Caco-2 (cell line): ENCODE data around the gene CSNK1A1. TPM values are rescaled to one million over a fixed set of nuclear protein-coding genes. Genes with fewer than 3 reads are reported as not detected.

ENCODE experiments used
- BruUV-seq: library from RNA; stranded (reverse); fragments of 400-500 nt; replicated peaks from 2 replicates; lab custom pipeline; 2021; lab: Mats Ljungman, UMichigan
- CTCF ChIA-PET: fragments of 300-600 bp; sonication (Branson Sonifier 250); formaldehyde crosslinking; loops from one replicate; lab custom pipeline; 2022; ENCODE audit warnings: antibody characterized with exemption; lab: Charles Lee
- POLR2A ChIA-PET: fragments of 300-600 bp; sonication (Branson Sonifier 250); formaldehyde crosslinking; loops from one replicate; lab custom pipeline; 2022; ENCODE audit warnings: antibody characterized with exemption; lab: Charles Lee
- DNase-seq, 2 experiments: peaks; one replicate each; pipeline versions ENCODE4 v3.0.0 to v3.0.0-alpha.2; 2020 to 2022
- H3K27me3 ChIP-seq: replicated peaks from 2 replicates; pipeline ENCODE4 v1.6.0; 2011; ENCODE audit warnings: low read length; ENCODE audit not compliant: control insufficient read depth, insufficient read depth
- H3K36me3 ChIP-seq: 2 replicates; pipeline ENCODE4 v1.5.1; 2011; ENCODE audit warnings: low read length; ENCODE audit not compliant: control insufficient read depth, insufficient read depth
- H3K4me1 ChIP-seq: fragments of 250-450 bp; sonication (Bioruptor Pico); 2 replicates; pipeline ENCODE4 v1.5.1; 2020; ENCODE audit warnings: mild to moderate bottlenecking
- H3K4me3 ChIP-seq: 2 replicates; pipeline ENCODE4 v1.5.1; 2011; ENCODE audit warnings: low read depth, mild to moderate bottlenecking, control low read depth, low read length
- H3K9me3 ChIP-seq: fragments of 250-450 bp; sonication (Bioruptor Pico); 2 replicates; pipeline ENCODE4 v1.5.1; 2020; ENCODE audit warnings: mild to moderate bottlenecking, moderate library complexity
- H3K27ac Mint-ChIP-seq: one replicate; pipeline ENCODE4 v1.8.0; 2022; ENCODE audit warnings: mixed read lengths; ENCODE audit not compliant: unreplicated experiment
- H3K27me3 Mint-ChIP-seq: one replicate; pipeline ENCODE4 v1.8.0; 2022; ENCODE audit warnings: mixed read lengths; ENCODE audit not compliant: insufficient read depth, unreplicated experiment
- H3K36me3 Mint-ChIP-seq: one replicate; pipeline ENCODE4 v1.8.0; 2022; ENCODE audit warnings: mild to moderate bottlenecking, mixed read lengths; ENCODE audit not compliant: insufficient read depth, unreplicated experiment
- H3K4me1 Mint-ChIP-seq: one replicate; pipeline ENCODE4 v1.8.0; 2022; ENCODE audit warnings: low read depth, mixed read lengths; ENCODE audit not compliant: unreplicated experiment
- H3K4me3 Mint-ChIP-seq: one replicate; pipeline ENCODE4 v1.8.0; 2022; ENCODE audit warnings: mild to moderate bottlenecking, moderate library complexity, mixed read lengths; ENCODE audit not compliant: unreplicated experiment
- H3K9me3 Mint-ChIP-seq: one replicate; pipeline ENCODE4 v1.8.0; 2022; ENCODE audit warnings: mixed read lengths; ENCODE audit not compliant: unreplicated experiment
- CTCF ChIP-seq, 2 experiments: fragments of 200-600 bp in 1 of 2; IDR thresholded peaks; 1 replicate in 1 of 2; 2 replicates in 1 of 2; pipeline versions ENCODE4 v1.5.1 to v1.8.0; 2011 to 2022; ENCODE audit warnings: antibody characterized with exemption in 1 of 2, control low read depth in 1 of 2, inconsistent platforms in 1 of 2, low read depth in 1 of 2, low read length in 1 of 2, mild to moderate bottlenecking in 1 of 2, moderate library complexity in 1 of 2; ENCODE audit not compliant: insufficient read depth in 1 of 2, severe bottlenecking in 1 of 2, unreplicated experiment in 1 of 2
- intact Hi-C: fragments of 100-400 bp; cut with micrococcal nuclease; formaldehyde crosslinking; loops from one replicate; pipeline ENCODE4 v1.10.0; 2022; ENCODE audit not compliant: unreplicated experiment
- total RNA-seq: library from RNA; stranded (reverse); gene quantifications from 2 replicates; pipeline ENCODE4 v1.2.3, GENCODE V29; 2022

Gene CSNK1A1
- total RNA-seq, 1 experiment from 2014 or later = 264 TPM

- Histone ChIP-seq H3K4me1 (peaks cover 33% of the 10 kb centered on the region), H3K4me3 (no peak overlapping the region), H3K27me3 (no peaks in the 10 kb centered on the region), H3K9me3 (no peaks in the 10 kb centered on the region), H3K36me3 (no peaks in the 10 kb centered on the region)
- POLR2A ChIA-PET = interaction anchor here (0.9 kb wide), 1 partner anchor 10 kb away, joined by 5 read pairs; no protein-coding TSS in a partner anchor
- Mint-ChIP-seq H3K4me3 (no peak overlapping the region), H3K4me1 (peaks cover 18% of the 10 kb centered on the region), H3K27me3 (no peaks in the 10 kb centered on the region), H3K36me3 (no peaks in the 10 kb centered on the region), H3K9me3 (no peaks in the 10 kb centered on the region), H3K27ac (peak overlapping the region; percentile 26)
- CTCF ChIA-PET = interaction anchor here (0.6 to 2.6 kb wide), 2 partner anchors 10 to 89 kb away, joined by 3 to 11 read pairs; partner anchors contain the start of gene CSNK1A1
- no peak for TF ChIP-seq CTCF (IDR thresholded peaks at IDR 0.05; ENCODE audit: insufficient read depth in 1 of 2, low read depth in 1 of 2, low read length in 1 of 2, severe bottlenecking in 1 of 2, unreplicated experiment in 1 of 2)
- BruUV-seq = no TSS peak
- intact Hi-C loops = no loop called here
- DNase-seq = no peak
Measured at GRCh38 chr5:149561848-149562247, 10.6 kb upstream of the CSNK1A1 start.

- no peaks in the 10 kb centered on the region for H3K36me3 ChIP-seq
- no peak for DNase-seq
- BruUV-seq = no TSS peak
- no peak overlapping the region for H3K4me3 ChIP-seq
- no peaks in the 10 kb centered on the region for H3K9me3 ChIP-seq
- Mint-ChIP-seq H3K36me3 (no peaks in the 10 kb centered on the region), H3K27ac (no peak overlapping the region), H3K9me3 (no peaks in the 10 kb centered on the region), H3K27me3 (no peaks in the 10 kb centered on the region), H3K4me3 (no peak overlapping the region), H3K4me1 (peaks cover 18% of the 10 kb centered on the region)
- intact Hi-C loops = no loop called here
- no peak for TF ChIP-seq CTCF (IDR thresholded peaks at IDR 0.05; ENCODE audit: insufficient read depth in 1 of 2, low read depth in 1 of 2, low read length in 1 of 2, severe bottlenecking in 1 of 2, unreplicated experiment in 1 of 2)
- H3K27me3 ChIP-seq = no peaks in the 10 kb centered on the region
- ChIA-PET POLR2A (no interaction called here), CTCF (no interaction called here)
- peaks cover 30% of the 10 kb centered on the region for H3K4me1 ChIP-seq
Measured at GRCh38 chr5:149559706-149560105, 8.5 kb upstream of the CSNK1A1 start.

- peaks cover 18% of the 10 kb centered on the region for H3K4me1 ChIP-seq
- POLR2A ChIA-PET = no interaction called here
- CTCF ChIA-PET = interaction anchor here (1.1 to 1.6 kb wide), 2 partner anchors 10 to 12 kb away, joined by 3 to 11 read pairs; no protein-coding TSS in a partner anchor
- H3K4me3 Mint-ChIP-seq = no peak overlapping the region
- no peaks in the 10 kb centered on the region for H3K9me3 Mint-ChIP-seq
- intact Hi-C loops = loop anchor here (5.0 kb wide), 1 partner anchor 35 kb away; no protein-coding TSS in a partner anchor
- peaks cover 6% of the 10 kb centered on the region for H3K4me1 Mint-ChIP-seq
- H3K36me3 ChIP-seq = no peaks in the 10 kb centered on the region
- H3K36me3 Mint-ChIP-seq = peaks cover 38% of the 10 kb centered on the region
- peak overlapping the region; percentile 76; the same call in 1 of the 2 replicates for H3K4me3 ChIP-seq
- BruUV-seq = no TSS peak
- no peaks in the 10 kb centered on the region for H3K27me3 Mint-ChIP-seq
- no peak for DNase-seq
- H3K27ac Mint-ChIP-seq = peak overlapping the region; percentile 99
- H3K9me3 ChIP-seq = no peaks in the 10 kb centered on the region
- H3K27me3 ChIP-seq = no peaks in the 10 kb centered on the region
- no peak for TF ChIP-seq CTCF (IDR thresholded peaks at IDR 0.05; ENCODE audit: insufficient read depth in 1 of 2, low read depth in 1 of 2, low read length in 1 of 2, severe bottlenecking in 1 of 2, unreplicated experiment in 1 of 2)
Measured at GRCh38 chr5:149552553-149553160, 1.4 kb upstream of the CSNK1A1 start.
